Chondrocyte (in vitro differentiated cells): ENCODE data around the gene FGF21. TPM values are rescaled to one million over a fixed set of nuclear protein-coding genes. Genes with fewer than 3 reads are reported as not detected.

ENCODE experiments used
- DNase-seq: peaks from one replicate; pipeline ENCODE4 v3.0.0; 2021; ENCODE audit warnings: mixed read lengths, low spot score
- H3K27ac Mint-ChIP-seq: one replicate; pipeline ENCODE4 v1.8.0; 2021; ENCODE audit warnings: mild to moderate bottlenecking, moderate library complexity, mixed read lengths; ENCODE audit not compliant: unreplicated experiment
- H3K27me3 Mint-ChIP-seq: 2 replicates; pipeline ENCODE4 v1.8.0; 2021; ENCODE audit warnings: low read depth, mixed read lengths
- H3K36me3 Mint-ChIP-seq: 2 replicates; pipeline ENCODE4 v1.8.0; 2021; ENCODE audit warnings: low read depth, mixed read lengths
- H3K4me1 Mint-ChIP-seq: 2 replicates; pipeline ENCODE4 v1.8.0; 2021; ENCODE audit warnings: low read depth, mild to moderate bottlenecking, mixed read lengths
- H3K4me3 Mint-ChIP-seq: one replicate; pipeline ENCODE4 v1.8.0; 2021; ENCODE audit warnings: mild to moderate bottlenecking, moderate library complexity, mixed read lengths; ENCODE audit not compliant: unreplicated experiment
- H3K9me3 Mint-ChIP-seq: 2 replicates; pipeline ENCODE4 v1.8.0; 2021; ENCODE audit warnings: low read depth, mixed read lengths
- total RNA-seq: library from RNA; stranded (reverse); gene quantifications from 3 replicates; pipeline ENCODE4 v1.2.1, GENCODE V29; 2021
- TF ChIP-seq, protein P1 (sequence below): fragments of 200-600 bp; sonication (generic); IDR thresholded peaks from 2 replicates; pipeline ENCODE4 v1.5.0; 2021; ENCODE audit warnings: antibody characterized with exemption, mild to moderate bottlenecking, moderate library complexity

Gene FGF21
- total RNA-seq, 1 donor from 2014 or later, result not detected

DNA sequence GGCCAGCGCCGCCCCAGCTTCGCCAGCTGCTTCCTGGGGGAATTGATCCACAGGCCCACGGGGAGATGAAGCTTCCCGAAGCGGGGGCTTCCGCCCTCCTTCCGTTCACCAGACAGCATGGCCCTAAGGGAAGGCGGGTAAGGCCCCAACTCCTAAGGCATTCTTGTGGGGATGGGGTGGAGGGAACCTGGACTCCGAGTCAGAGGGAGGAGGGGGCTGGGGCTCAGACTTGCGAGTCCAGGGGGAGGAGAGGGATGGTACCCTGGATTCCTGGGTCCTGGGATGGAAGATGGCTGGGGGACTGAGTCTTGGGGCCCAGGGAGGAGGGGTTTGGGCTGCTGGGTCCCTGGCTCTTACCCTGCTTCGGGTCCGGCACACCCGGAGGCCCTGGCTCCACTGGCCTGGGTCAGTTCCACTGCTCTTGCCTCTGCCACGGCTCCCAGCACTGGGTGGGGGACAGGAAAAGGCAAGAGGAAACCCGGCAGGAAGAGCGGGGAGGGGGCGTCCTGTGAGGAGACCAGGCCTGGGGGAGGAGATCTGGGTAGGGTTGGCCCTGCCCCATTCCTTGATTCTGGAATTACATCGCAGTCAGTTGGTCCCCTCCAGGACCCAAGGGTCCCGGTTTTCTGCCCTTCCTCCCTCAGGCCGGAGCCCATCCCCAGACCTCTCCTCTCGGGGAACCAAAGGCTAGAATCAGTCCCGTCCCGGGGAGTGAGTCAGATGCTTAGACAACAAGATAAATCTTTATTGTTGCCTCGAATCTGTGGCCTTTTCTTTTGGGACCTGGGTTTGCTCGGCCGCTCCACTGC, 15.0 kb upstream of the FGF21 start, which contains the start of gene RASIP1:
RASIP1 (minus strand) TSS at position 447 of the 809 bp plus-strand sequence; CDS start at position 119, 328 bp downstream.
- TF ChIP-seq, protein P1, sequence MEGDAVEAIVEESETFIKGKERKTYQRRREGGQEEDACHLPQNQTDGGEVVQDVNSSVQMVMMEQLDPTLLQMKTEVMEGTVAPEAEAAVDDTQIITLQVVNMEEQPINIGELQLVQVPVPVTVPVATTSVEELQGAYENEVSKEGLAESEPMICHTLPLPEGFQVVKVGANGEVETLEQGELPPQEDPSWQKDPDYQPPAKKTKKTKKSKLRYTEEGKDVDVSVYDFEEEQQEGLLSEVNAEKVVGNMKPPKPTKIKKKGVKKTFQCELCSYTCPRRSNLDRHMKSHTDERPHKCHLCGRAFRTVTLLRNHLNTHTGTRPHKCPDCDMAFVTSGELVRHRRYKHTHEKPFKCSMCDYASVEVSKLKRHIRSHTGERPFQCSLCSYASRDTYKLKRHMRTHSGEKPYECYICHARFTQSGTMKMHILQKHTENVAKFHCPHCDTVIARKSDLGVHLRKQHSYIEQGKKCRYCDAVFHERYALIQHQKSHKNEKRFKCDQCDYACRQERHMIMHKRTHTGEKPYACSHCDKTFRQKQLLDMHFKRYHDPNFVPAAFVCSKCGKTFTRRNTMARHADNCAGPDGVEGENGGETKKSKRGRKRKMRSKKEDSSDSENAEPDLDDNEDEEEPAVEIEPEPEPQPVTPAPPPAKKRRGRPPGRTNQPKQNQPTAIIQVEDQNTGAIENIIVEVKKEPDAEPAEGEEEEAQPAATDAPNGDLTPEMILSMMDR, result no peak
- Mint-ChIP-seq H3K27me3 (no peaks in the 10 kb centered on the region), H3K4me1 (peaks cover 5% of the 10 kb centered on the region), H3K4me3 (peak within 1 kb of the TSS; percentile 28), H3K27ac (no peak within 1 kb of the TSS), H3K9me3 (no peaks in the 10 kb centered on the region), H3K36me3 (no peaks in the 10 kb centered on the region)
- DNase-seq, result no peak

GRCh38 chr19:48741129-48741999, 14.0 kb upstream of the FGF21 start:
- no peak overlapping the region for H3K27ac Mint-ChIP-seq

DNA sequence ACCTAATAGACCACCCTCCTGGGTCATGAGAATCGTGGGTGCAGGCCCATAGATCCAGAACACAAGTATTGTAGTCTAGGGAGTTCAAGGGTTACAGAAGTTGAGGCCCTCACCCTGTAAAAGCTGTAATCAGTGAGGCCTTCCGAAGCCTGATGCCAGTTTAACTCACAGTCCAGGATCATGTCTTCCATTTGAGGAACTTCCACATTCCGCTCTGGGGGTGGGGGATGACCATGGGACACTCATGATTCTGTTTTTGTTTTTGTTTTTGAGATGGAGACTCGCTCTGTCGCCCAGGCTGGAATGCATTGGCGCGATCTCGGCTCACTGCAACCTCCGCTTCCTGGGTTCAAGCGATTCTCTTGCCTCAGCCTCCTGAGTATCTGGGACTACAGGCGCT, 13.2 kb upstream of the FGF21 start:
- Mint-ChIP-seq H3K4me1 (peaks cover 5% of the 10 kb centered on the region), H3K27me3 (no peaks in the 10 kb centered on the region), H3K36me3 (no peaks in the 10 kb centered on the region), H3K4me3 (no peak overlapping the region), H3K27ac (no peak overlapping the region), H3K9me3 (no peaks in the 10 kb centered on the region)
- DNase-seq, result no peak
- TF ChIP-seq, protein P1, result no peak

More at GRCh38 chr19:48741129-48741999, 14.0 kb upstream of the FGF21 start:
- H3K36me3 Mint-ChIP-seq, result no peaks in the 10 kb centered on the region
- H3K9me3 Mint-ChIP-seq, result no peaks in the 10 kb centered on the region
- DNase-seq, result no peak
- peaks cover 5% of the 10 kb centered on the region for H3K4me1 Mint-ChIP-seq
- no peaks in the 10 kb centered on the region for H3K27me3 Mint-ChIP-seq
- no peak overlapping the region for H3K4me3 Mint-ChIP-seq
- TF ChIP-seq, protein P1, result no peak

- Mint-ChIP-seq H3K9me3 (no peaks in the 10 kb centered on the region), H3K36me3 (no peaks in the 10 kb centered on the region), H3K4me1 (peaks cover 2% of the 10 kb centered on the region), H3K27ac (no peak overlapping the region), H3K4me3 (no peak overlapping the region), H3K27me3 (no peaks in the 10 kb centered on the region)
- DNase-seq, result no peak
- TF ChIP-seq, protein P1, result no peak
Measured at GRCh38 chr19:48745208-48745995, 9.9 kb upstream of the FGF21 start.
